A673 (cell line): Measurements from ENCODE around the gene TMX1.

Experiments used
- EZH2 ChIP-seq: fragments of 200-600 bp; sonication (generic); IDR thresholded peaks from 2 replicates; pipeline ENCODE4 v1.6.1; 2017; ENCODE audit warnings: borderline replicate concordance, low read depth, mild to moderate bottlenecking, mixed read lengths, antibody characterized with exemption, low read length; ENCODE audit not compliant: poor library complexity, severe bottlenecking
- TF ChIP-seq, protein P1 (sequence below): fragments of 300-800, 200-600 bp; sonication (generic); conservative IDR thresholded peaks from 2 replicates; pipeline ENCODE4 v1.5.1; 2017; ENCODE audit warnings: low read depth, mild to moderate bottlenecking, antibody characterized with exemption, low read length, moderate library complexity, mixed read lengths

DNA sequence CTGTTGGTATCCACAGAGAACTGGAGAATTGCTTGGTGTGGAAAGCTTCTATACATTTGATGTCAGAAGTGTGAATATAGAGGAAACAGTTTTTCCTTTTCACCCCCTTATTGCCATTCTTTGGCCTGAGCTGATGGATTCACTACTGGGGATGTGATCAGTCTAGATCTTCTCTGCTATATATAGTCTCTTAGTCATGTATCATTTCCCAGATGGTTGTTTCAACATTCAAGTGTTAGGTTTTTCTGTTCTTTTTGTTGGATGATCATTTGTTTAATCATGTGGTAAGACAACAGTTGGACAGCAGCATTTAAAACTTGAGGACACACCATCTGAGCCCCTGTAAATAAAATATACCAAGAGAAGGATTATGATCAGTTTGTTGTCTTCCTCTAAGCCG, 29.6 kb downstream of the TMX1 start:
- no peak for TF ChIP-seq EZH2
- TF ChIP-seq, protein P1, sequence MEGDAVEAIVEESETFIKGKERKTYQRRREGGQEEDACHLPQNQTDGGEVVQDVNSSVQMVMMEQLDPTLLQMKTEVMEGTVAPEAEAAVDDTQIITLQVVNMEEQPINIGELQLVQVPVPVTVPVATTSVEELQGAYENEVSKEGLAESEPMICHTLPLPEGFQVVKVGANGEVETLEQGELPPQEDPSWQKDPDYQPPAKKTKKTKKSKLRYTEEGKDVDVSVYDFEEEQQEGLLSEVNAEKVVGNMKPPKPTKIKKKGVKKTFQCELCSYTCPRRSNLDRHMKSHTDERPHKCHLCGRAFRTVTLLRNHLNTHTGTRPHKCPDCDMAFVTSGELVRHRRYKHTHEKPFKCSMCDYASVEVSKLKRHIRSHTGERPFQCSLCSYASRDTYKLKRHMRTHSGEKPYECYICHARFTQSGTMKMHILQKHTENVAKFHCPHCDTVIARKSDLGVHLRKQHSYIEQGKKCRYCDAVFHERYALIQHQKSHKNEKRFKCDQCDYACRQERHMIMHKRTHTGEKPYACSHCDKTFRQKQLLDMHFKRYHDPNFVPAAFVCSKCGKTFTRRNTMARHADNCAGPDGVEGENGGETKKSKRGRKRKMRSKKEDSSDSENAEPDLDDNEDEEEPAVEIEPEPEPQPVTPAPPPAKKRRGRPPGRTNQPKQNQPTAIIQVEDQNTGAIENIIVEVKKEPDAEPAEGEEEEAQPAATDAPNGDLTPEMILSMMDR = no peak
